HG03342 (cell line): ENCODE data around the gene PRKACG.
A peak's percentile ranks its signal among the peaks of the same experiment; 100 is the strongest.

Source experiments
- ATAC-seq: cut with Tn5 transposase; IDR thresholded peaks from one replicate; pipeline ENCODE4 v1.9.1; 2021; ENCODE audit warnings: mild to moderate bottlenecking, moderate library complexity; ENCODE audit not compliant: unreplicated experiment

The PRKACG gene

GRCh38 chr9:68983522-68984424 lies 30.1 kb downstream of the PRKACG start:
- no peak for ATAC-seq

DNA sequence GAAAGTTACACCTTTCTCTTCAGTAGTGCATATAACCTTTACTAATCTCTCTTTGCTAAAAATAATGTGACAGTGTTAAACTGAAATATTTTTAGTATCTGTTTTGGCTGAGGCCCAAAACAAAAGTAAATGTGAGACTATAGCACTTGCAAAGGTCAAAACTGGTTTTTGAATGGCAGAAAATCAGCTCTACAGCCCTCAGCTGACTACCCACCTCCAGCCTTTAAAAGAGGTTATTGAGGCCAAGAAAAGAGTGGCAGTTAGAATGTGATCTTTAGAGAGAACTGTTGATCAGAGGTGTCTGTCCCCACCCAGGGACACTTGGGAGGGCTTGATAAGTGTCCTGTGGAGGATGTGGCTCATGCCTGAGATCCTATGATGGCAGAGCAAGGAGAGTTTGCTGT lies 30.9 kb downstream of the PRKACG start:
- no peak for ATAC-seq

DNA sequence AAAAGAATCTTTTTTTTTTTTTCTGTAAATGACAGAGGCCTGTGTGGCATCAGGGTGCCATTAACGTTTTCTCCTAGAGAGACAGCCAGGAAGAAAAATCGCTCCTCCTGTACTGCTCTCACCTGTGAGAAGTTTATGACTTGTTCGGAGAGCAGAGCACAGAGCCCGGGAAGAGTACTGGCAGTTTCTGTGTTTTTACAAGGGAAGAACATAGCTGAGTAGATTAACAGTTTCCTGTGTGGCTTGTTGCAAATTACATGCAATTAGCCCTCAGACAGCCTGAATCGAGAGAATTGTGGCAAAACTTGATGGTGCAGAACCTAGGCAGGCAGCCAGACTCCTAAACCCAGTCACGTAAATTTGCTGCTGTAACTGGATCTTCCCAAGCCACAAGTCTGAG lies 32.1 kb downstream of the PRKACG start:
- ATAC-seq: no peak

GRCh38 chr9:68980341-68980914 lies 33.5 kb downstream of the PRKACG start:
- ATAC-seq: no peak

- ATAC-seq: no peak
Measured at GRCh38 chr9:68979538-68980314, 34.2 kb downstream of the PRKACG start.

DNA sequence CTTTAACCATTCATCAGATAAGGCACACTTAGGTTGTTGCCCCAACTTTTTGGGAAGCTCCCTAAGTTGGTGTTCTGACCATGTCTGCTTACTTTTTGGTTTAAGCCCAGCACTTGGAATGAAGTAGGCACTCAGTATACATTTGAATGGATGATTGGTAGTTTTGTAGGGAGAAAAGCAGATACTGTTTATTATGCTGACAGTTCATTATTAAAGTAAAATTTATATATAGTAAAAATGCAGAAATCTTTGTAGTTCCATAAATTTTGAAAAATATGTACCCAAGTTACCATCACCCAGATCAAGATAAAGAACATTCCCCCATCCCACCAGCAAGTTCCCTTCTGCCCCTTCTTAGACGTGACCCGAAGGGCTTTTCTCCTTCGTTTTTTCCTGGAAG lies 35.4 kb downstream of the PRKACG start:
- ATAC-seq: no peak

DNA sequence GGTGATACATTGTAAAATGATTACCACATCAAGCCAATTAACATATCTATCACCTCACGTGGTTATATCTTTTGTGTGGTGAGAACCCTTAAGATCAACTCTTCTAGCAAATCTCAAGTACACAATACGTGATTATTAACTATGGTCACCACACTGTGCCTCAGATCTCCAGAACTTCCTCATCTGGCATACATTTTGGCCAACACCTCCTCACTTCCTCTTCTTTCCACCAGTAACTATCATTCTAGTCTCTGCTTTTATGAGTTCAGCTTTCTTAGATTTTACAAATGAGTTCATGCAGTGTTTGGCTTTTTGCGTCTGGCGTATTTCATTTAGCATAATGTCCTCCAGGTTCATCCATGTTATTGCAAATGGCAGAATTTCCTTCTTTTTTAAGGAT lies 35.8 kb downstream of the PRKACG start:
- peak; percentile 31 for ATAC-seq

DNA sequence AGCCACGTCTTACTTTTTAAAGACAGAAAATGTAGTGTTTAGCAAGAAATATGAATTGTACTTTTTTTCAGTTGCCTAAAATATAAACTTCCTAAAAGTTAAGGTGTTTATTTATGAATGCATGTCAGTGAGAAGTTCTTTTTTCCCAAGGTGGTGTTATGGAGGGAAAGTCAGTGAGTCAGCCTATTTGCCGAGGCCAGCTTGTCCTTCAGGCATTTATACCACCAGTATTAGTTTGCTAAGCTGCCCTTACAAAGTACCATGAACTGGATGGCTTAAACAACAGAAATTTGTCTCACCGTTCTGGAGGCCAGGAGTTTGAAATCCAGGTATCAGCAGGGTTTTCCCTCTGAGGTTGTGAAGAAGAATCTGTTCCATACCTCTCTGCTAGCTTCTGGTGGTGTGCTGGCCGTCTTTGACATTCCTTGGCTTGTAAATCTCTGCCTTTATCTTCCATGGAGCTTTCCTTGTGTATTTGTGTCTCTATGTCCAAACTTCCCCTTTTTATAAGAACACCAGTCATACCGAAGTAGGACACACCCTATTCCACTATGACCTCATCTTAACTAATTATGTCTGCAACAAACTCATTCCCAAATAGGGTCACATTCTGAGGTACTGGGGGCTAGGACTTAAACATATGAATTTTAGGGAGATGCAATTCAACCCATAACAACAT lies 38.4 kb downstream of the PRKACG start:
- ATAC-seq: no peak

DNA sequence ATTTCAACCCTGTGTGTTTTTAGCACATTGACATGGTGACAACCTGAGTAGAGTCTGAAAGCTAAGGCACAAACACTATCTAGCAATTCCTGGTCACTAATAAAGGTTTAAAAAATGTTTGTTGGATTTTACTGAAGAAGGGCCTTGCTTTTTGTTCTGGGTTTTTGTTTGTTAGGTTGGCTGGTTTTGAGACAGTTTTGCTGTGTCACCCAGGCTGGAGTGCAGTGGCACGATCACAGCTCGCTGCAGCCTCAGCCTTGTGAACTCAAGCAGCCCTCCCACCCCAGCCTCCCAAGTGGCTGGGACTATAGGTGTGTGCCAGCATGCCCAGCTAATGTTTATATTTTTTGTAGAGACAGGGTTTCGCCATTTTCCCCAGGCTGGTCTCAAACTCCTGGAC lies 39.0 kb downstream of the PRKACG start:
- no peak for ATAC-seq

DNA sequence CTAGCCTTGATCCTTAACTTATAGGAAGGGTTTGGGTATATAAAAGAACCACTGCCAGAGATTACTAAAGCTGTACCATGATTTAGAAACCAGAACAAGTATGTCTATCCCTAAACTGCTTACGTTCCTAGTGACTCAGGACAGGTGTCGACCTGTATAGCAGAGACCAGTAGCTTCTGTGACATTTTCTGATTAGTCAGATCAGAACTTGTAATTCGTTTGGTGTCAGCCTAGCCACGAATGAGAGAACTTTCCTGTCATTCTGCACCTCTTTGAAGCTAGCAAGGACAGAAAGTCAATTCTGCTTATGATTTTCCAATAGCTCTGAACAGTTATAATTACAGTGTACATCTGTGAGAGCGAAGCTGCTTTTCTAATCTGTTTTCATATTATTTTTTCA lies 39.5 kb downstream of the PRKACG start:
- ATAC-seq: peak; percentile 87

DNA sequence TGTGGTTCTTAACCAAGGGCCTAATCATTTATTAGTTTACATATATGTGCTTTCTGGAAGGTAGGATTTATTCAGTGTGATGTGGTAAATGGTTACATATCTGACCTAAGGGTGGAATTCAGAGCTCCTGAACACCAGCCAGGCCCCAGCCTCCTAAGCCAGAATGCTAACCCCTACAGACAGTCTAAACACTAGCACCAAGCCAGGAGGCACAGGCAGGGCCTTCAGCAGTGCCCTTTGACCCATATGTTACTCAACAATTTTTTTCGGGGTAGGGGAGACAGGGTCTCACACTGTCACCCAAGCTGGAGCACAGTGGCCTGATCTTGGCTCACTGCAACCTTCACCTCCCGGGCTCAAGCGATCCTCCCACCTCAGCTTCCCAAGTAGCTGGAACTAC lies 40.3 kb downstream of the PRKACG start:
- ATAC-seq: no peak

DNA sequence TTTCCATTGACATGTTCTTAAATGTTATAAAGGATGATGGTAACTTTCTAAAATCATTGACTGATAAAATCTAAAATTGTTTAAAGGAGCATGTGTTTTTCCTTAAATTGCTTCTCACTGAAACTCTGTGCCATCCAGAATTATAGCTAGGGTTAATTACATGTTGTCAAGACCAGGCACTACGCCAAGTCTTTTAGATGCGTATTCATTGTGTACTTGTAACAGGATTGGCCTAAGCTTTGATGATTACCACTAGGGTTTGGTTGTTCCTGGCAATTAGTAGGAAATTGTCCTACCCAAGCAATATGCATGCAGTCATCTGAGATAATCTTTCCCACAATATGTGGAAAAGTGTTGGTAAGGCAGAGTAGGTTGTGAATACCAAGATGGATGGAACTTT lies 43.8 kb downstream of the PRKACG start:
- no peak for ATAC-seq

GRCh38 chr9:68969538-68969937 lies 44.4 kb downstream of the PRKACG start:
- no peak for ATAC-seq

GRCh38 chr9:68967800-68968199 lies 46.1 kb downstream of the PRKACG start:
- no peak for ATAC-seq

DNA sequence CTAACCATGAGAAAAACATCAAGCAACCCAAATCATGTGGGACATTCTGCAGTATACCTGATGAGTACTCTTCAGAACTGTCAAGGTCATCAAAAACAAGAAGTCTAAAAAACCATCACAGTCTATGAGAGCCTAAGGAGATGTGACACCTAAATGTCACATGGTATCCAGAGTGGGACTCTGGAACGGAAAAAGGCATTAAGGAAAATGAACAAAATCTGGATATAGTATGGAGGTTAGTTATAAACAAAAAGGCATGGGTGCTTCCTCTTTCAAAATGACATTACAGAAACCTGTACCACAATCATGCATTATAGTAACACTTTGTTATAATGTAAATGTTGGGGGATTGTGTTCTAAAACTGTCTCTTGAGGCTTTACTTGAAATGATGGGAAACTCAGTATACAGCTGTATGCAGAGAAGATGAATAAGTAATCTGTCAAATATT lies 47.4 kb downstream of the PRKACG start:
- ATAC-seq: peak; percentile 56

DNA sequence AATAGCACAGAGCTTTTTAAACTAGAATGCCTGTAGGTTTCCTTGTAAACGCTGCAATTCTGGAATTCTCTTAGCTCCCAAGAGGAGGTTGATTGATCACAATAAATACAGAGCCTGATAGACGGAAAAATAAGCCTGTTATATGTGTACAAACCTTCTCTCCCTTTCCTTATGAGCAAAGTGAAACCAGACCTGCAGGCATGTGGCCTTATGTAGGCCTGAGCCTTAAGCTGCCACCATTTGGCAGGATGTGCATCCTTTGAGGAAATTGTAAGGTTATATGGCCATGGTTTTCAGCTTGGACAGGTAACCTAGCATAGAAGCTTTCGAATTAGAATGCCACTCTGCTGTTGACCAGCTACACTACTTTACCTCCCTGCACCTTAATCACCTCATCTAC lies 49.1 kb downstream of the PRKACG start:
- ATAC-seq: no peak

DNA sequence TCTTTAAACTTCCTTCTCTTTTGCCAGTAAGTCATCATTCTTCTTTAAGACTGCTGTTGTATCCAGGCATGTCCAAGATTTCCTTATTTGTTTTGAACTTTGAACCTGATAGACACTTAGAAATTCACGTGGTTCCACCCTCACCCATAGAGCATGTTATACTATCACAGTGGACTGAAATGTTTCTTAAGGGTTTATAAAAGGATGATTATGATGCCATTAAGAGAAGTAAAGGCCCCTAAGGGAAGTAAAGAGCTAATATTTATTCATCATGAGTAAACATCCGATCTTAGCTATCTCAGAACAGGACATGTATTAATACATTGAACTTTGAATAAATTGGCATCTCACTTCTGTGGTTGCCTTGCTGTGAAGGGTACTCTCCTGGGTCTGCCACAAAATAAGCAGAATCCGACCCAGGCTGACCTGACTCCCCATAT lies 49.8 kb downstream of the PRKACG start:
- ATAC-seq: no peak

DNA sequence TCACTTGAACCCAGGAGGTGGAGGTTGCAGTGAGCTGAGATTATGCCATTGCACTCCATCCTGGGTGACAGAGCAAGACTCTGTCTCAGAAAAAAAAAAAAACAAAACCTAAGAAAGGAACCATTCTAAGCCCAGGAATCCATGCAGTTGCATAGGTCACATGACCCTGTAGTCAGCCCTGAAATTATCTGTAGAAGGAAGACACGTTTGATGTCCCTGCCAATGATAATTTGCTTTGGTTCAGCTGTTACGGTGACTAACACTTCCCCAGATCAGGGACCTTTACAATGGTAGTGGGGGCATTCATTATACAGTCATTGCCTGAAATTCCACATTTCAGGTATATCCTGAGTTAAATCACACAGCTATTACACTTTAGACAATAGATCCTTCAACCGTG lies 50.5 kb downstream of the PRKACG start:
- no peak for ATAC-seq
